ENCODE results near the gene EXD3.

EXD3 gene

DNA sequence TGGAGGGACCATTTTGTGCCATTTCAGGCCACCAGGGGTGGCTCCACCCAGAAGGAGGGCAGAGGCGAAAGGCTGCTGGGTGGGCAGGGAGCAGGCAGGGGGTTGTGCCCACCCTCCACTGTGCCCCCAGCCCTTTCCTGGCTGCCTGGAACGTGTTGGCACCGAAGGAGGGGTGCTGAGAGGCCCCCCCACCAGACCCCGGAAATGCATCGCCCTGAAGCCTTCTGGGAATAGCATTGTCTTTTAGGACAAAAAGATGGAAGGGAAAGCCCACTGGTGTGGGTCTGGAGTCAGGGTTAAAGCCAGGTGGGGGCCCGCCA, 5.3 kb upstream of the EXD3 start:
- Histone ChIP-seq H3K27ac (ENCODE audit: low read length) (no peak overlapping the region), H3K27me3 (ENCODE audit: control insufficient read depth in 1 of 2, insufficient read depth in 2 of 2, low read length in 2 of 2) (peaks cover 2 to 10% of the 10 kb centered on the region in 2 donors), H3K36me3 (ENCODE audit: control insufficient read depth in 2 of 2, insufficient read depth in 2 of 2, low read length in 2 of 2) (no peaks in the 10 kb centered on the region), H3K9me3 (ENCODE audit: control insufficient read depth in 2 of 2, low read length in 2 of 2) (no peaks in the 10 kb centered on the region), H3K9ac (ENCODE audit: low read length in 2 of 2) (no peak overlapping the region), H3K4me3 (ENCODE audit: low read length in 2 of 2) (no peak overlapping the region), H3K4me1 (ENCODE audit: control insufficient read depth, insufficient read depth, low read length) (peaks cover 18% of the 10 kb centered on the region)

DNA sequence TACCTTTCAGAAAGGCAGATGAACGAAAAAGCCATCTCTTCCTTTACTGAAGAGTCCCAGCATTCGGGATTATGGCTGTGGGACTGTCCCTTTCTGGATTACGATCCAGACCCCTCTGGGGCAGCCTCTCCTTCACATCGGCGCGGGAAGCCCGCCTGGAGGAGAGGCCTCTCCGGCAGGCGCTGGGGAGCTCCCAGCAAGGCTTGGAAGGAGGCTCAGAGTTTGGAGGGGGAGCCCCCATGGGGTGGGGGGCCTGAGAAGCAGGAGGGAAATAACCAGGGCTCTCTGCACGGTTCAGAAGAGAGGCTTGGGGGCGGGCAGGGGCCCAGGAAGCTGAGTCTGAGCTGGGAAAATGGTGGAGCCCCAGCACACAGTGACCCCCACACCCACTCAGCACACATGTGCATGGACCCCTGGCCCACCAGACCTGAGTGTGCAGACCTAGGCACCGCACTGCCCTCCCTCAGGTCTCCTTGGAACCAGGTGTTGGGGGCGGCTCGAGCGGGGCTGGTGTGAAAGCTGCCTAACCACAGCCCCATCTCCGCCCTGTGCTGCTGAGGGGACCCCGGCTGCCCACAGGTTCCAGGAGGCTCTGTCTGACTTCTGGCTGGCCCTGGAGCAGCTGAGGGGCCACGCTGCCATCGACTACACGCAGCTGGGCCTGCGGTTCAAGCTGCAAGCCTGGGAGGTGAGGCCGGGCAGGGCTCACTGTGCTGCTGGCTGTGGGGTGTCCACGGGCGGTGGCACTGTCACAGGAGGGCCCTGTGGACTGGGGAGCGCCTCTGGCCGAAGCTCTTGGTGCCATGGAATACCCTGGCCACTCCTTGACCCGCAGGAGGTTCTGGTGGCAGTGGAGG, 4.7 kb upstream of the EXD3 start:
- H3K9ac ChIP-seq (ENCODE audit: low read length in 2 of 2): no peak overlapping the region
- no peak overlapping the region for H3K27ac ChIP-seq (ENCODE audit: low read length)
- peaks cover 18% of the 10 kb centered on the region for H3K4me1 ChIP-seq (ENCODE audit: control insufficient read depth, insufficient read depth, low read length)
- H3K27me3 ChIP-seq (ENCODE audit: control insufficient read depth in 1 of 2, insufficient read depth in 2 of 2, low read length in 2 of 2): peaks cover 2 to 10% of the 10 kb centered on the region in 2 donors
- H3K4me3 ChIP-seq (ENCODE audit: low read length in 2 of 2): no peak overlapping the region
- no peaks in the 10 kb centered on the region for H3K9me3 ChIP-seq (ENCODE audit: control insufficient read depth in 2 of 2, low read length in 2 of 2)
- H3K36me3 ChIP-seq (ENCODE audit: control insufficient read depth in 2 of 2, insufficient read depth in 2 of 2, low read length in 2 of 2): no peaks in the 10 kb centered on the region

DNA sequence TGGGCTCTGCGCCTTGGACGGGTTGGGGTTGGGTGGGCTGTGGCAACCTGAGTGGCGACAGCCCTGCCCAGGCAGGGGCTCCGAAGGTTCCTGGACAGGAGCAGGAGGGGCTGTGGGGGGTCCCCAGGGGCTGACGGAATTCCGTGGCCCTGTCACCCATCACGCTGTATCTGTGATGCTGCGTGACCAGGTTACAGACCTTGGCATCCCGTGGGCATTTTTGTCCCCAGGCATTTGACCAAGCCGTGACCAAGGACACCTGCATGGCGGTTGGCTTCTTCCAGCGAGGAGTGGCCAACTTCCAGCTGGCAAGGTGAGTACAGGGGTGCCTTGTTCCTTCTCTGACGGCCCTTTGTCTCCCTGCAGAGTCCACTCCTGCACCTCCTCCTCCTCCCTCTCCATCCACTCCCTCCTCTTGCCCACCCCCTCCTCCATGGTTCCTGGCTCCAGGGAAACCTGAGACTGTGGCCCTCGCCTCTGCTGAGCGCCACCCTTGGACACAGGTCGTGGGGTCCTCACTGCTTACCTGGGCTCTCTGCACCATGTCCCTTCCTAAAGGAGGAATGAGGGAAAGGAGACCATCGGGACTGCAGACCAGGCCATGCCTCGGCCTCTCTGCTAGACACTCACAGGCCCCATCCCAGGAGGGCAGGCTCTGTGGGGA, 3.2 kb upstream of the EXD3 start:
- H3K4me1 ChIP-seq (ENCODE audit: control insufficient read depth, insufficient read depth, low read length): peaks cover 29% of the 10 kb centered on the region
- no peak overlapping the region for H3K27ac ChIP-seq (ENCODE audit: low read length)
- peaks cover 2 to 10% of the 10 kb centered on the region in 2 donors for H3K27me3 ChIP-seq (ENCODE audit: control insufficient read depth in 1 of 2, insufficient read depth in 2 of 2, low read length in 2 of 2)
- no peaks in the 10 kb centered on the region for H3K9me3 ChIP-seq (ENCODE audit: control insufficient read depth in 2 of 2, low read length in 2 of 2)
- H3K4me3 ChIP-seq (ENCODE audit: low read length in 2 of 2): no peak overlapping the region
- no peaks in the 10 kb centered on the region for H3K36me3 ChIP-seq (ENCODE audit: control insufficient read depth in 2 of 2, insufficient read depth in 2 of 2, low read length in 2 of 2)
- no peak overlapping the region for H3K9ac ChIP-seq (ENCODE audit: low read length in 2 of 2)

DNA sequence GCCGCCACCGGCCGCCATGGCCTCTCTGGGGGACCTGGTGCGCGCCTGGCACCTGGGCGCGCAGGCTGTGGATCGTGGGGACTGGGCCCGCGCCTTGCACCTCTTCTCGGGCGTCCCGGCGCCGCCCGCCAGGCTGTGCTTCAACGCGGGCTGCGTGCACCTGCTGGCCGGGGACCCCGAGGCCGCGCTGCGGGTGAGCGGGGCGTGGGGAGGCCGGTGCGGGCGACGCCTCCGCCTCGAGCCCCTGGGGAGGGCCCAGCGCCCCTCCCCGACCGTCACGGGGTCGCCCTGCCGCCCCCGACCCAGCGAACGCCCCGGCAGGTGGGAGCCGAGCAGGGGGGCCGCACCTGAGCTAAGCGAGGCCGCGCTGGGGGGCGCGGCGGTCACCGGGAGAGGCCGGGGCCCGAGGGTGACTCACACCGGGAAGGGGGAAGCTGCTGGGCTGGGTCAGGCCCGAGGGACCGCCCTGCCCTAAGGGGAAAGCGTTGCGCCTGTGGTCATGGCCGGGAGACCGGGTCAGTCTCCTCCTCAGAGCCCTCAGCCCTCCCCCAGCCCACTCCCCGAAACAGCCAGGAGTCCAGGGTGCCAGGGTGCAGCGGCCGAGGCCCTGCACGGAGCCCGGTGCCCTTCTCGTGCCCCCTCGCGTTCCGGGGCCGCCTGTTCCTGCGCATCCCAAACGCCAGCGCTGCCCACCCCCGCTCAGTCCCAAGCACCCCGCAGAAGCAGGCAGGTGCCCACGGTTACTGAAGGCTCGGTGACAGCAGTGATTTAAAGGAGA, 741 bp upstream of the EXD3 start:
- no peaks in the 10 kb centered on the region for H3K9me3 ChIP-seq (ENCODE audit: control insufficient read depth in 2 of 2, low read length in 2 of 2)
- H3K4me3 ChIP-seq (ENCODE audit: low read length in 2 of 2): peak overlapping the region; percentile 46 to 82
- peak overlapping the region; percentile 51 to 57 for H3K9ac ChIP-seq (ENCODE audit: low read length in 2 of 2)

DNA sequence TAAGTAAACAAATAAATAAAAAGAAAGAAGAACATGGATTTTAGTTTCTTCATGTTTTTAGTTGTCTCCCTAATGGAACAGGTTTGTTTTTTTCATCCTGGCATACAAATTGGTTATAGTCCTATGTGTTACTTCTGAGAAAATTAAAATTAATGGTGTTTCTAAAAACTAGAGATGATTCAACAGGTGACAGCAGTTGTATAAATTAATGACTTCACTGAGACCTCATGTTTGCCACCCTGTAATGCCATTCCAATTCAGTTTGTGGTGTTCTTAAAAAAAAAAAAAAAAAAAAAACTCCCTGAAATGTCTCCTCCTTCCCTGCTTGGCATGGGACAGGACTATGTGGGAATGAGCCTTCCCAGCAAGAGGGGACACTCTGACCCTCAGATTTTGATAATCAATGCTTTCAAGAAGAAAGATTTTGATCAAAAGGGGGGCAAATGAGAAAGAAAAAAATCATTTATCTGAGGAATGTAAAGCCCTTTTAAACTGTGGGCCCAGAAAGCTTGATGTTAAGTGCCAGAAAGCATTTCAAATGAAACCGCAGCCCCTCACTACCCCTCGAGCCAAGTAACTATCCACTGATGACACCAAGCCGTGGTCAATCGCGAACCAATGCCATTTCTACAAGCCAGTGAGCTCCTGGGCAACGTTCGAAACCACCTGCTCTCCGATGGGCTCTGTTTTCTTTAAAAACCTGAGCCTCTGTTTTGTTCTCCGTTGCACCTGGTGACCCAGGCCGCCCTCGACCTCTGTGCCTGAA, 941 bp downstream of the EXD3 start:
- H3K4me1 ChIP-seq (ENCODE audit: control insufficient read depth, insufficient read depth, low read length): peaks cover 22% of the 10 kb centered on the region
- no peaks in the 10 kb centered on the region for H3K27me3 ChIP-seq (ENCODE audit: control insufficient read depth in 1 of 2, insufficient read depth in 2 of 2, low read length in 2 of 2)
- H3K27ac ChIP-seq (ENCODE audit: low read length): no peak overlapping the region
- H3K9ac ChIP-seq (ENCODE audit: low read length in 2 of 2): peak overlapping the region; percentile 70 to 73
- H3K9me3 ChIP-seq (ENCODE audit: control insufficient read depth in 2 of 2, low read length in 2 of 2): no peaks in the 10 kb centered on the region
- H3K4me3 ChIP-seq (ENCODE audit: low read length in 2 of 2): peak overlapping the region; percentile 82
- H3K36me3 ChIP-seq (ENCODE audit: control insufficient read depth in 2 of 2, insufficient read depth in 2 of 2, low read length in 2 of 2): no peaks in the 10 kb centered on the region

More for the DNA sequence above, 741 bp upstream of the EXD3 start:
- no peak overlapping the region for H3K27ac ChIP-seq (ENCODE audit: low read length)
- H3K4me1 ChIP-seq (ENCODE audit: control insufficient read depth, insufficient read depth, low read length): peaks cover 22% of the 10 kb centered on the region
- H3K36me3 ChIP-seq (ENCODE audit: control insufficient read depth in 2 of 2, insufficient read depth in 2 of 2, low read length in 2 of 2): no peaks in the 10 kb centered on the region
- no peaks in the 10 kb centered on the region for H3K27me3 ChIP-seq (ENCODE audit: control insufficient read depth in 1 of 2, insufficient read depth in 2 of 2, low read length in 2 of 2)

DNA sequence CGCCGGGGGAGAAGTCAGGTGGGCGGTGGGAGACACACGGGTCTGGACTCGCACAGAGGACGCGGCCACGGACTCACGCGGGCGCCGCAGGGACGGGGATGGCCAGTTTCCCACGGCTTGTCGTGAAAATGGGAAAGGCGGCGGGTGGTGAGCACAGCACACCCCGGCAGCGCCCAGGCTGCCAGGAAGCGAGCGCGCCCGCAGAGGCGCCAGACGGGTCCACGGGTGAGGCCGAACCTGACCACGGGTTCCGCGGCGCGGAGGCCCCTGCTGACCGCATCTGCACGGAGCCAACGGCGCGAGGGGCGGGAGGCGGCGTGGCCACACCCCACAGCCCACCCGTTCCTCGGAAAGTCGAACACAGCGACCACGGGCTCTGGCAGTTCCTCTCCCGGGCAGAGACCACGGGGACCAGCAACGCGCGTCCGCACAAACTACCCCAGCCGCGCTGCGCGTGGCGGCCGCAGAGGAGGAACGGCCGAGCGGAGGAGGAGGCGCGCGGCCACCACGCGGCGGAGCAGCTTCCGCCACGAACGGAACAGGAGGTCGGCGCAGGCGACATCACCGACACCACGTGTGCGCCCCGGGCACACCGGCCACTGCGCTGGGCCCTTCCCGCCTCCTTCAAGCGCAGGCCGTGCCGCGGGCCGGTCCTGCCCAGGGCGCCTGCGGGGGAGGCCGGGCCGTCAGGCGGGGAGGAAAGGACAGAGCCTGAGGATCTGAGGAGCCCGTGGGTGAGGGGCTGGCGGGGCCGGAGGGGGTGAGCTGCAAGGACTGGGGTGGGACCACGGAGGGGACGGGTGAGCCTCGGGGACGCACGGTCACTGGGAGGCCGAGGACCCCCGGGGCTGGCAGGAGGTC, 5.6 kb downstream of the EXD3 start:
- H3K4me3 ChIP-seq (ENCODE audit: low read length in 2 of 2): peak overlapping the region in 1 of 2 donors; percentile 54
- no peaks in the 10 kb centered on the region for H3K9me3 ChIP-seq (ENCODE audit: control insufficient read depth in 2 of 2, low read length in 2 of 2)
- H3K9ac ChIP-seq (ENCODE audit: low read length in 2 of 2): no peak overlapping the region
- no peaks in the 10 kb centered on the region for H3K36me3 ChIP-seq (ENCODE audit: control insufficient read depth in 2 of 2, insufficient read depth in 2 of 2, low read length in 2 of 2)
- H3K4me1 ChIP-seq (ENCODE audit: control insufficient read depth, insufficient read depth, low read length): peaks cover 10% of the 10 kb centered on the region
- no peaks in the 10 kb centered on the region for H3K27me3 ChIP-seq (ENCODE audit: control insufficient read depth in 1 of 2, insufficient read depth in 2 of 2, low read length in 2 of 2)
- H3K27ac ChIP-seq (ENCODE audit: low read length): no peak overlapping the region

DNA sequence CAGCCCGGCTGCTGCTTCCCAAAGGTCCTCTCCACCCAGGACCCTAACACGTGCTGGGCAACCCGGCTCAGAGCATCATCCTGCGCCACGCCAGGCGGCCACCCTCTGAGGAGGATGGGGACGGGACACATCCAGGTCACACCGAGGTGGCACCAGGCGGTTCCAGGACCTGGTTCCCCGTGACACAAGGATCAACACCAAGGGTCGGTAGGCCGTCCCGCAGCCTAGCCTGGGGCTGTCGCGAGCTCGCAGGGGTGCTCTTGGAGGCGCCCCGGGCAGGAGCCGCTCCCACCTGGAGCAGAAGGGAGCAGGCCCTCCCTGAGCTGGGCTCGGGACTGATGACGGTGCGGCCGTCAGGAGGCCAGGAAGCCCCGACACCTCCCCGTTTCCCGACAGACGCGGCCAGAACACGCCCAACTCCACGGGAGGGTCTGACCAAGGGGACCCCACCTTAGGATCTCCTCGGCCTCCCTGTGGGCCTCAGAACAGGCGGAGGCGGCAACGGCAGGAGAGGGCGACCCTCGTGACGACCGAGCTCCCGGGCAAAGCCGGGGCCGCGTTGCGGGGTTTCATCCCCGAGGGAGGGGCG, 6.3 kb downstream of the EXD3 start:
- Histone ChIP-seq H3K9me3 (ENCODE audit: control insufficient read depth in 2 of 2, low read length in 2 of 2) (no peaks in the 10 kb centered on the region), H3K27me3 (ENCODE audit: control insufficient read depth in 1 of 2, insufficient read depth in 2 of 2, low read length in 2 of 2) (no peaks in the 10 kb centered on the region), H3K4me1 (ENCODE audit: control insufficient read depth, insufficient read depth, low read length) (peaks cover 6% of the 10 kb centered on the region), H3K27ac (ENCODE audit: low read length) (no peak overlapping the region), H3K4me3 (ENCODE audit: low read length in 2 of 2) (no peak overlapping the region), H3K36me3 (ENCODE audit: control insufficient read depth in 2 of 2, insufficient read depth in 2 of 2, low read length in 2 of 2) (no peaks in the 10 kb centered on the region), H3K9ac (ENCODE audit: low read length in 2 of 2) (no peak overlapping the region)

DNA sequence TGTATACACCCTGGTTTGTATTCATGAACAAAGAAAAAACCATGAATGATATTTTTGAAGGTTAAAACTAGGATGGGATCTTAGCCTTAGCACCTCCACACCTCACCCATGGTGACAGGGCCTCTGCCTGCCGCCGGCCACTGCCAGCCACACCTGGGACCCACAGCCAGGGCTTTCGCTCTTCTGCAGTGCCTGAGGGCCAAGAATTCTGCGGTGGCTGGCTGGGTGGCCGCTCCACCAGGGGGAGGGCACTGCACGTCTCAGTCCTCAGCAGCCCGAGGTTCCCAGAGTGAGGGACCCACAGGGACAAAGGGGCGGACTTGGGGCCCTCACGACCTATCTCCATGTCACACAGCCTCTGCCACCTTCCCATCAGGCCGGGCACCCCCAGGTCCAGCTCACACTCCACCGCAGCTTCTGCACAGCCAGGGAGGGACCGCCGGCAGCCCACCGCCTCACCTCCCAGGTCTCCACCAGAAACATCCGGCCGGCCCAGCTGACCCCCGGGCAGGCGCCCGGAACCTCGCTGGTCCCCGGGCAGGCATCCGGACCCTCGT, 6.9 kb downstream of the EXD3 start:
- Histone ChIP-seq H3K4me3 (ENCODE audit: low read length in 2 of 2) (no peak overlapping the region), H3K27ac (ENCODE audit: low read length) (no peak overlapping the region), H3K36me3 (ENCODE audit: control insufficient read depth in 2 of 2, insufficient read depth in 2 of 2, low read length in 2 of 2) (no peaks in the 10 kb centered on the region), H3K9ac (ENCODE audit: low read length in 2 of 2) (no peak overlapping the region), H3K27me3 (ENCODE audit: control insufficient read depth in 1 of 2, insufficient read depth in 2 of 2, low read length in 2 of 2) (no peaks in the 10 kb centered on the region), H3K9me3 (ENCODE audit: control insufficient read depth in 2 of 2, low read length in 2 of 2) (no peaks in the 10 kb centered on the region), H3K4me1 (ENCODE audit: control insufficient read depth, insufficient read depth, low read length) (peaks cover 3% of the 10 kb centered on the region)

DNA sequence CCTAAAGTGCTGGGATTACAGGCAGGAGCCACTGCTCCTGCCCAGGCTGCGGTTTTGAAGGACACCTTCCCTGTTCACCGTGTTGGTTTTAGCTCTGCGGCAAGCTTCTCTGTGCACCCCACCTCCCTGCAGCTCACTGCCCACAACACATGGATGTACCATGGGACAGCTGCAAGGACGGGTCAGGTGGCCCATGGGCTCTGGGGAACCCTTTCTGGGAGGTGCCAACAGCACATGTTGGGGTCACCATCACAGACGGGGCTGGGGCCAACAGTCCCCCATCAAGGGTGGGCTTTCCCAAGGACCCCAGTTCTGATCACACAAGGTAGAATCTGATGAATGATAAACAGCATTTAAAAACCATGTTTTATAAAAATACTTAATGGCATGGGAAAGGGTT, 7.5 kb downstream of the EXD3 start:
- H3K9me3 ChIP-seq (ENCODE audit: control insufficient read depth in 2 of 2, low read length in 2 of 2): no peaks in the 10 kb centered on the region
- H3K27me3 ChIP-seq (ENCODE audit: control insufficient read depth in 1 of 2, insufficient read depth in 2 of 2, low read length in 2 of 2): no peaks in the 10 kb centered on the region
- no peak overlapping the region for H3K4me3 ChIP-seq (ENCODE audit: low read length in 2 of 2)
- H3K27ac ChIP-seq (ENCODE audit: low read length): no peak overlapping the region
- H3K4me1 ChIP-seq (ENCODE audit: control insufficient read depth, insufficient read depth, low read length): peaks cover 3% of the 10 kb centered on the region
- H3K9ac ChIP-seq (ENCODE audit: low read length in 2 of 2): no peak overlapping the region
- no peaks in the 10 kb centered on the region for H3K36me3 ChIP-seq (ENCODE audit: control insufficient read depth in 2 of 2, insufficient read depth in 2 of 2, low read length in 2 of 2)
